Measurements from ENCODE around the gene TEC. TPM values are rescaled to one million over a fixed set of nuclear protein-coding genes. Genes with fewer than 3 reads are reported as not detected.

Gene TEC
- total and polyA plus RNA-seq, 2 experiments from 2014 or later = 2.9 to 3.0 TPM

GRCh38 chr4:48259748-48260147 is 9.9 kb downstream of the TEC start (continued):
- TF ChIP-seq REST (IDR thresholded peaks at IDR 0.05; ENCODE audit: unreplicated experiment) = no peak

DNA sequence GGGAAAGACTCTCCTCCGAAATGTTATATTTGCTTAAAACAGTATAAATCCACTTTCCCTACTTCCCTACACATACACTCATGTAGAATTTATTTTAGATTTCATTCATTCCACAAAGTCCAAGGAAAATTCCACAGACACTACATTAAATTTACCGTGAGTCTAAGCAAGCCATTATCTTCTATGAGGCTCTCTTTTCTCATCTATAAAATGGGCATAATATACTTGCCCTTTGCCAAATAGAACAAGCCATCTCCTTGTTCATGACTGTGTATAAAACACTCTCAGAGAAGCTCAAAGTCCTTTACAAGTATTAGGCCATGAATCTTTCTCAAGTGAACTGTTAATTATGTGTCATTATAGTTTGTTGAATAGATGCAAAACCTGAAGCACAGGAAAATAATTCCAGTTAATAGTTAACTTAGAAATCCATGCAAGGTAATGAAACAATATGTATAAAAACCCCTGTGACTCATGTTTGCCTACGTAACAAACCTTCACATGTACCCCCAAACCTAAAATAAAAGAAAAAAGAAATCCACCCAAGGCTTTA is 10.7 kb downstream of the TEC start:
- Mint-ChIP-seq H3K9me3 (no peaks in the 10 kb centered on the region), H3K27me3 (ENCODE audit: insufficient read depth, low read depth, poor library complexity) (no peaks in the 10 kb centered on the region), H3K4me3 (no peak overlapping the region), H3K27ac (no peak overlapping the region), H3K4me1 (peaks cover 4% of the 10 kb centered on the region; the same call in 2 of the 3 replicates), H3K36me3 (ENCODE audit: low read depth) (no peaks in the 10 kb centered on the region)
- Histone ChIP-seq H3K27ac (ENCODE audit: low read depth) (no peak overlapping the region), H4K20me1 (replicated peaks; ENCODE audit: insufficient read depth) (peaks cover 3% of the 10 kb centered on the region; the same call in 1 of the 2 replicates), H3K36me3 (ENCODE audit: insufficient read depth) (no peaks in the 10 kb centered on the region), H3K4me2 (no peak overlapping the region), H3K27me3 (ENCODE audit: insufficient read depth) (no peaks in the 10 kb centered on the region), H3K4me3 (no peak overlapping the region), H2AFZ (no peak overlapping the region), H3F3A (replicated peaks; ENCODE audit: low read depth) (no peaks in the 10 kb centered on the region; the same call in 1 of the 2 replicates), H3K79me2 (replicated peaks; ENCODE audit: insufficient read depth) (peaks cover 21% of the 10 kb centered on the region), H3K4me1 (ENCODE audit: insufficient read depth) (no peaks in the 10 kb centered on the region), H3K9me2 (ENCODE audit: insufficient read depth) (no peaks in the 10 kb centered on the region)
- ATAC-seq = no peak
- DNase-seq (ENCODE audit: low spot score) = no peak
- TF ChIP-seq NANOG (IDR thresholded peaks at IDR 0.05; ENCODE audit: borderline replicate concordance) (no peak), ZNF114 (CRISPR knock-in tag; IDR thresholded peaks at IDR 0.05) (no peak), JUNB (IDR thresholded peaks at IDR 0.05; ENCODE audit: unreplicated experiment) (no peak), ZNF331 (CRISPR knock-in tag; IDR thresholded peaks at IDR 0.05; ENCODE audit: low read depth) (no peak), EZH2phosphoT487 (IDR thresholded peaks at IDR 0.05; ENCODE audit: unreplicated experiment) (no peak), EZH2 (IDR thresholded peaks at IDR 0.05; ENCODE audit: low read depth, unreplicated experiment) (no peak), STAT1 (IDR thresholded peaks at IDR 0.05; ENCODE audit: unreplicated experiment) (no peak), REST (IDR thresholded peaks at IDR 0.05; ENCODE audit: unreplicated experiment) (no peak), CREB1 (CRISPR knock-in tag; IDR thresholded peaks at IDR 0.05; ENCODE audit: low read depth) (no peak), CTCF (conservative IDR thresholded peaks at IDR 0.05; ENCODE audit: low read depth in 2 of 2) (no peak)
- TF ChIP-seq, protein P1, sequence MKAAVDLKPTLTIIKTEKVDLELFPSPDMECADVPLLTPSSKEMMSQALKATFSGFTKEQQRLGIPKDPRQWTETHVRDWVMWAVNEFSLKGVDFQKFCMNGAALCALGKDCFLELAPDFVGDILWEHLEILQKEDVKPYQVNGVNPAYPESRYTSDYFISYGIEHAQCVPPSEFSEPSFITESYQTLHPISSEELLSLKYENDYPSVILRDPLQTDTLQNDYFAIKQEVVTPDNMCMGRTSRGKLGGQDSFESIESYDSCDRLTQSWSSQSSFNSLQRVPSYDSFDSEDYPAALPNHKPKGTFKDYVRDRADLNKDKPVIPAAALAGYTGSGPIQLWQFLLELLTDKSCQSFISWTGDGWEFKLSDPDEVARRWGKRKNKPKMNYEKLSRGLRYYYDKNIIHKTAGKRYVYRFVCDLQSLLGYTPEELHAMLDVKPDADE (IDR thresholded peaks at IDR 0.05) = no peak
